ENCODE results near the gene CCDC39. TPM values are rescaled to one million over a fixed set of nuclear protein-coding genes. Genes with fewer than 3 reads are reported as not detected.

CCDC39 gene
- total RNA-seq (not detected), total RNA-seq (0 reads per million in 2 donors)

DNA sequence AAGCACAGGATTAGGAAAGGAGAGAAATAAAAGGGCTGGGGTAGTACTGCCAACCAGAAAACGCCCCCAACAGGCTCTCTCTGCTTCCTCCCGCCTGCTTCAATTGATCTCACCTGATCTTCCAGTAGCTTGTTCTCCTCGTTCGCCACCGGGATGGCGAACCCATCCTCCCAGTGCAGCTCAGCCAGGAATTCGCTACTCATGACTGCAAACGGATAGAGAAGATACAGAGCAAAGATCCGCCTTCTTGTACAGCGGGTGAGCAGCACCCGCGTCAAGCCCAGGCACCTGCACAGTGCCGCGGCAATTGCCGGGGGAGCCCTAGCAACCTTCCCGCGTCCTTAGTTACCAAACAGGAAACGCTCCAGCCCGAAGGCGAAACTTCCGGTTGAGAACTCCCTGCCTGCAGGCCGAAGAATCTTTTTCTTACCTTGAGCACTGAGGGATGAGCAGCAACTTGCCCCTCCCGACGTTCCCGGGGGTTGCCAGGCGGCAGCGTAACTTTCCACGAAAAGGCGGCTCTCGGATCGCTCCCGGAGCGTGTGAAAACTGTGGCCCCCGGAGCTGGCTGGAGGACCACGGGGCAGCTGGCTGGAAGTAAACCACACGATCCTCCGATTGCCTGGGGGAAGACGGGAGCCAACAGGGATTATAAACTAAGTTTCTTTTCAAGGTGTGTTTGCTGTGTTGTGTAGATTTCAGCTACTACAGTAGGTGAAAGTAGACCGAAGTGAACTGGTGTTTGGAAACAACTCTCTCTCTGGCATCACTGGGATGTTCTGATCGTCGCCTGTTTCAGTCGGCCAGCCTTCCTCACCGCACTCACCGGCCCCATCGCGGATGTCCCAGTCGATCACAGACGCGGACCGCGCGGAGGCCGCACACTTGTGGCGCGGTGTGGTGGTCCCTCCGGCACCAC lies at the start of gene CCDC39:
Gene CCDC39 (minus strand): TSS at position 312 of the 919 bp plus-strand sequence. CDS start 109 bp downstream, at position 203.
- peak; percentile 10 for DNase-seq
- Mint-ChIP-seq H3K4me1 (peaks cover 12% of the 10 kb centered on the region), H3K4me3 (peak within 1 kb of the TSS; percentile 94), H3K36me3 (ENCODE audit: low read depth) (no peaks in the 10 kb centered on the region), H3K27ac (peak within 1 kb of the TSS; percentile 88), H3K27me3 (peaks cover 44% of the 10 kb centered on the region)
- peak; percentile 82 for ATAC-seq
- no peaks in the 10 kb centered on the region for H3K9me3 ChIP-seq (ENCODE audit: control insufficient read depth, low read length, poor library complexity, severe bottlenecking)

DNA sequence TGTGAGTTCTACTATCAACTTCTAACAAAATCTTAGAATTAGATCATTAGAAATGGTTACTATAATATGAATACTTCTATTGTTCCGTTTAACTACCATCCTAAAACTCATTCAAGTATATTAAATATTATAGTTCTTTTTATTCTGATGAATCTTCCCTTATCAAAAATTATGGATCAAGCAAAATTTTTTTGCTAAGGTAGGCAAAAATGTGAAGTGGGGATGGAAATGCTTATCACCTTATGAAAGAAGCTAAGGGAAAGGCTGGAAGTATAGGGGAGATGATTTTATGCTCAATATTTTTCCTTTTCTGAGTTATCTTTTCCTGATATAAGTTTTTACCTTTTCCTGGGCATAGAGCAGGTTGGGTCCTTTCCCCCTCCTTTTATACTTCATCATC lies 40.7 kb upstream of the CCDC39 start:
- DNase-seq (no peak), ATAC-seq (no peak)
- Mint-ChIP-seq H3K27ac (no peak overlapping the region), H3K4me1 (no peaks in the 10 kb centered on the region), H3K36me3 (ENCODE audit: low read depth) (no peaks in the 10 kb centered on the region), H3K4me3 (no peak overlapping the region), H3K27me3 (no peaks in the 10 kb centered on the region)
- no peaks in the 10 kb centered on the region for H3K9me3 ChIP-seq (ENCODE audit: control insufficient read depth, low read length, poor library complexity, severe bottlenecking)

DNA sequence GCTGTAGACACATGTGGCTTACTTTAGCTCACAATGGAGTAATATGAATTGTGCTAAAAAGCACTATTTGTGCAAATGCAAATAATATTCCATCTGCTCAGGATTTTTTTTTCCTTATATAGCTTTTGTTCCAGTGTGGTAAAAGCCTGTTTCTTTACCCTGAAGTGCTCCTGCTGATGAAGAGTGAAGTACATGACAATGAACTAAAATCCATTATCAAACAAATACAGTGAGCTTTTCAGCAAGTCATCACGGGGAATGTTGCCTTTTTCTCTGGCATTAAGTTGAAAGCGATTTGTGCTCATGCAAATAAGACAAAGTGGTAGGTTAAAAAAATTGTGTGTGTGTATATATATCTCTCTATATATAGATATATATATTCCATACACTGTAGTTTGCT lies 28.6 kb upstream of the CCDC39 start:
- DNase-seq (no peak), ATAC-seq (no peak)
- Mint-ChIP-seq H3K4me3 (no peak overlapping the region), H3K4me1 (no peaks in the 10 kb centered on the region), H3K36me3 (ENCODE audit: low read depth) (no peaks in the 10 kb centered on the region), H3K27ac (no peak overlapping the region), H3K27me3 (peaks cover 7% of the 10 kb centered on the region)
- no peaks in the 10 kb centered on the region for H3K9me3 ChIP-seq (ENCODE audit: control insufficient read depth, low read length, poor library complexity, severe bottlenecking)

DNA sequence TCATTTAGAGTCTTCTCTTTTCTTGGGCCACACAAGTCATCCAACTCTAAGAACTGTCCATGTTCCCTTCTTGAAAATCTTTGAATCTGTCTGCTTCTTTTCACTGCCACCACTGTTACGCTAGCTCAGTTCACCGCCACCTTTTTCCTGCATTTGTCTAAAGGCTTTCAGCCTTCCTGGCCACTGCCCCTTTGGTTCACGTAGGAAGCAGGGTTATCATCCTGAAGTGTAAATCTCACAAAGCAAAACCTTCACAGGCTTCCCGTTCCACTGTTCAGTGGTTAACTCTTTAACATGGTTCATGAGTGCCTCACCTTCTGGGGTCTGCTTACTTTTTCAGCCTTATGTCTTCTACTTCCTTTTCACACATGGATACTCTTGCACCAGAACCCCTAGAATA lies 26.3 kb upstream of the CCDC39 start:
- DNase-seq = no peak
- no peaks in the 10 kb centered on the region for H3K4me1 Mint-ChIP-seq
- H3K27me3 Mint-ChIP-seq = peaks cover 23% of the 10 kb centered on the region
- no peaks in the 10 kb centered on the region for H3K36me3 Mint-ChIP-seq (ENCODE audit: low read depth)
- H3K4me3 Mint-ChIP-seq = no peak overlapping the region
- no peak for ATAC-seq
- H3K27ac Mint-ChIP-seq = no peak overlapping the region
- no peaks in the 10 kb centered on the region for H3K9me3 ChIP-seq (ENCODE audit: control insufficient read depth, low read length, poor library complexity, severe bottlenecking)

DNA sequence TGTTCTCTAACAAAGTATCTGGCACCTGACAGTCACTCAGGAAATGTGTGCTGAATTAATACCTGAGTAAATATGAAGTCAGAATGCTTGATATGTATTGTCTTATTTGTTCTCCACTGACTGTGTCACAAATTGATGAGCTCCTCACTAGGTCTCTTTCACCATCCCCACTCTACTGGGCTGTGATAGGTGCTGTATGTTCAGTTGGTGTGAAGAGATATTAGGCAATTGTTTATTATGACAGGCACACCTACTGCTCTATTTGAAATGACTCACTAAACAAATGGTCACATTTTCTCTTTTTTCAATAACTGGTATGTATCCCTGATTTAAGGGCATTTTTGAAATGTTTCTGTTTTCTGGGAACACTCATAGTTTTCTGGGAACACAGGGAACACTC lies 25.2 kb upstream of the CCDC39 start:
- Mint-ChIP-seq H3K27ac (no peak overlapping the region), H3K27me3 (peaks cover 34% of the 10 kb centered on the region), H3K36me3 (ENCODE audit: low read depth) (no peaks in the 10 kb centered on the region), H3K4me1 (no peaks in the 10 kb centered on the region), H3K4me3 (no peak overlapping the region)
- no peak for ATAC-seq
- no peaks in the 10 kb centered on the region for H3K9me3 ChIP-seq (ENCODE audit: control insufficient read depth, low read length, poor library complexity, severe bottlenecking)
- no peak for DNase-seq

DNA sequence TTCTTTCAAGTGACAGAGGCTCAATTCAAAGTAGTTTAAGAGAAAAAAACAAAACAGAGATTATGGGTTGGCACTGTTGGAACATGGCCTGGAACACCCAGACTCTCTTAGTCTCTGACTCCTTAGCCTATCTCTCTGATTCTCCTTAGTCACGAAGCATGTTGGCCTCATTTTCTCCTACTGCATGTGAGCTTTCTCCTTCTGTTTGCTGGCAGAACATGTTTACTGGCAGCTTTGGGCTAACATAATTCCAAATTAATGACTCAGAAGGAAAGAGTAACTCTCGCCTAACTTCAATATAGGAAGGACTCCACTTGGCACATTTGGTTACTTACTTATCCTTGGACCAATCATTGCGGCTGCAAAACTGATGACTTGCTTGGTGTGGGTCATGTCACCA lies 21.7 kb upstream of the CCDC39 start:
- no peak for DNase-seq

DNA sequence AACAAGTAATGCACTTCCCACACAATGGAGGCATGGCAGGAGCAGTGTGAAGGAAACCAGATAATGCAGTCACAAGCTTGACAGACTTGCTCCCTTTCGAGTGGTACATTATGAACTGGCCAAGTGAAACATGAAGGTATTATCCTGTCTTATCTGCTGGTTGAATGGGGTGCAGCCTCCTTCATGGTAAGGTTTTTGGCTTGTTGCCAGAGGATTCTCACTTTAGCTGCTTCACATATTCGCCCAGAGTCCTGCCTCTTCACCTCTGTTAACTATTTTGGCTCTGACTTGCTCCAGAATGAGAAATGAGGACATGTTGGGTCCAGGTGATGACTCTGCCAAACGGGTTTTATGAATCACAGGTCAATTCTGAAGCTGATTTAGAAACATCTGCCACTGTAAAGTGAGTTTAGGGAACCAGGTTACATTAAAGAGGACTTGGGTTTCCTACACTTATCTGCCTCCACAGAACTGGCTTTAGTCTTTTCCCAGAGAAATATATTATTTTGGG lies 19.5 kb upstream of the CCDC39 start:
- Mint-ChIP-seq H3K36me3 (ENCODE audit: low read depth) (no peaks in the 10 kb centered on the region), H3K27me3 (peaks cover 55% of the 10 kb centered on the region), H3K4me3 (no peak overlapping the region)

More for the DNA sequence above, 21.7 kb upstream of the CCDC39 start:
- H3K27ac Mint-ChIP-seq = no peak overlapping the region
- no peaks in the 10 kb centered on the region for H3K9me3 ChIP-seq (ENCODE audit: control insufficient read depth, low read length, poor library complexity, severe bottlenecking)
- ATAC-seq = no peak
- H3K4me1 Mint-ChIP-seq = no peaks in the 10 kb centered on the region
- no peak overlapping the region for H3K4me3 Mint-ChIP-seq
- H3K36me3 Mint-ChIP-seq (ENCODE audit: low read depth) = no peaks in the 10 kb centered on the region
- peaks cover 40% of the 10 kb centered on the region for H3K27me3 Mint-ChIP-seq

DNA sequence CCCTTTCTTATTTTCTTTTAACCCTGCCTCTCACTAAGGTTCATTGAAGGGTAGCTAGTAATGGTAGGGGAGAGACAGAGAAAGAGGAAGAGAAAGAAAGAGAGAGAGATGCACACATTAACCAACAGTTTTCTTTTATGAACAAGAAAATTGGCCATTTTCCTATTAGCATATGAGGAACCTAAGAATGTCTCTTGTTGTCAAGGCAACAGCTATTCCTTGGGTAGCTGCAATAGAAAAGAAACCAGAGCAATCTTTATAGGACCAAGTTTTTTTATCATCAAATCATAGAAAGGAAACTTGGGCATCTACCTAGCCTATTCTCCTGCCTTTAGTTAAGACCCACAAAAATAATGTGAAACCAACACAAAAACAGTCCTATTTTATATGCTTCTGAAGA lies 15.0 kb upstream of the CCDC39 start:
- H3K9me3 ChIP-seq (ENCODE audit: control insufficient read depth, low read length, poor library complexity, severe bottlenecking) = no peaks in the 10 kb centered on the region
- no peak overlapping the region for H3K27ac Mint-ChIP-seq
- no peak overlapping the region for H3K4me3 Mint-ChIP-seq
- no peak for ATAC-seq
- DNase-seq = no peak
- H3K36me3 Mint-ChIP-seq (ENCODE audit: low read depth) = no peaks in the 10 kb centered on the region
- H3K4me1 Mint-ChIP-seq = no peaks in the 10 kb centered on the region
- peaks cover 40% of the 10 kb centered on the region for H3K27me3 Mint-ChIP-seq

More for the DNA sequence above, 19.5 kb upstream of the CCDC39 start:
- ATAC-seq (no peak), DNase-seq (no peak)
- H3K9me3 ChIP-seq (ENCODE audit: control insufficient read depth, low read length, poor library complexity, severe bottlenecking) = no peaks in the 10 kb centered on the region
- H3K4me1 Mint-ChIP-seq = no peaks in the 10 kb centered on the region
- no peak overlapping the region for H3K27ac Mint-ChIP-seq

DNA sequence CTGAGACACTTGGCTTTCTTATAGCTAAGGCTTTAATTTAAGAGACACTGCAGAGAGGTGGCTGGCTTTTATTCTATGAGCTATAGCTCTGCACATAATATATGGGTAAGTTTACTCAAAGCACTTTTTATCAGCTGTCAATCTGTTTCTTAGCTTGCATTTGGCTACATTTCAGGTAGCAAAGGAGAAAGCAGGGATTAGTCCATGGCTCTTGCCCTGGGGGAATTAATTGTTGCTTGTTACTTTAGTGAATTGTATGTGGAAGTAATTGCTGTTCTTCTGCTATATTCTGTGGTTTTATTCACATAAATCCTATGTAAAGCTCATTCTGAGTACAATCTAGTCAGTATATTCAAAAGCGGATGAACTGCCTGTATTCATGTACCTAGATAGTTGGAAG lies 14.4 kb upstream of the CCDC39 start:
- no peak overlapping the region for H3K27ac Mint-ChIP-seq
- no peaks in the 10 kb centered on the region for H3K9me3 ChIP-seq (ENCODE audit: control insufficient read depth, low read length, poor library complexity, severe bottlenecking)
- no peak for ATAC-seq
- peaks cover 43% of the 10 kb centered on the region for H3K27me3 Mint-ChIP-seq
- no peak for DNase-seq
- no peaks in the 10 kb centered on the region for H3K36me3 Mint-ChIP-seq (ENCODE audit: low read depth)
- no peak overlapping the region for H3K4me3 Mint-ChIP-seq
- H3K4me1 Mint-ChIP-seq = no peaks in the 10 kb centered on the region

DNA sequence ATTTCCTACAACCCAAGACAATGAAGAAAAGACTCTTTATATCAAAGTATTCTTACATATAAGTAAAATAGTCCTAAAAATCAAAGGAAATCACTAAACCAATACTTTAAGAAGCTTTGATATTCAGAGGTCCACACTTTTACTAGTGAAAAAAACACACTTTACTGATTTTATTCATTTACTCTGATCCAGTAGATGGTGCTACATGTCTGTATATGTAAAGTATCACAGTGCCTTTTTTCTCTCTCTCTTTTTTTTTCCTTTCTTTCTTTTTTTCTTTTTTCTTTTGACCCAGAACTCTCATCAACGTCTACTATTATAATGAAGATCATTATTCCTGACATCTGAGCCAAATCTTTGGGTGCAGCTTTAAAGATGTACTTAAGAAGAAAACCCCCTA lies 10.8 kb upstream of the CCDC39 start:
- Mint-ChIP-seq H3K4me3 (no peak overlapping the region), H3K36me3 (ENCODE audit: low read depth) (peaks cover 2% of the 10 kb centered on the region), H3K27me3 (peaks cover 58% of the 10 kb centered on the region), H3K4me1 (no peaks in the 10 kb centered on the region), H3K27ac (no peak overlapping the region)
- ATAC-seq = no peak
- no peaks in the 10 kb centered on the region for H3K9me3 ChIP-seq (ENCODE audit: control insufficient read depth, low read length, poor library complexity, severe bottlenecking)
- DNase-seq = no peak

DNA sequence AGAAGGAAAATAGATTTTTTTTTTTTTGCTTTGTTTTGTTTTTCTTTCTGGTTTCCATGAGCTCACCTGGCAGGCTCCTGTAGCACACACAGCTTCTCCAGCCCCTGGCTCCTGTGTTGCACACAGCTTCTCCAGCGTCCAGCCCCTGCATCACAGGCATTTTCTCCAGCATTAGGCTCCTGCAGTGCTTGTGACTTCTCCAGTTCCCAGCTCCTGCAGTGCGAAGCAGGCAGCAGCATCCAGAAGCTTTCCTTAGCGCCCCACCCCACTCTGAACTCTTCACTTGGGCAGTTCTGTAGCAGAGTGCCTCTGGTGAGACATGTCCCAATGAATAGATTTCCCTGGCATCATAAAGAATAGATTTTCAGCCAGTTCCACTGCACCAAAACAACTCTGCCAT lies 5.5 kb upstream of the CCDC39 start:
- no peak for DNase-seq
- ATAC-seq = no peak
- Mint-ChIP-seq H3K36me3 (ENCODE audit: low read depth) (peaks cover 2% of the 10 kb centered on the region), H3K27me3 (peaks cover 38% of the 10 kb centered on the region), H3K4me1 (peaks cover 3% of the 10 kb centered on the region), H3K4me3 (no peak overlapping the region), H3K27ac (no peak overlapping the region)
- H3K9me3 ChIP-seq (ENCODE audit: control insufficient read depth, low read length, poor library complexity, severe bottlenecking) = no peaks in the 10 kb centered on the region

DNA sequence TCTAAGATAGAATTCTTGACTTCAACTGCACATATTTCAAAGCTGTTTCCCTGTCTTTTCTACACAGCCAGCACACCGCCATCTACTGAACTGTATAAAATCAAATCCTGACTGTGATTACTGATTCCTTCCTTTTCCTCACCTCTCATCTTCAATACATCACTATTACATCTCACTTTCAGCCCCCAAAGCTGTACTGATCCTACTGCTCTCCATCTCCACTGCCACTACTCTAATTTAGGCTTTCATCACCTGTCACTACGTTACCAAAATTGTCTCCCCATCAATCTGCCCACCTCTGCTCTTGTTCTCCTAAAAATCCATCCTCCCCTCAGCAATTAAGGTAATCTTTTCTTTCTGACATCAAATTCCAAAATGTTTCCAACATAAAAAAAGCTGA lies 4.5 kb upstream of the CCDC39 start:
- H3K36me3 Mint-ChIP-seq (ENCODE audit: low read depth) = peaks cover 2% of the 10 kb centered on the region
- peaks cover 41% of the 10 kb centered on the region for H3K27me3 Mint-ChIP-seq
- no peaks in the 10 kb centered on the region for H3K9me3 ChIP-seq (ENCODE audit: control insufficient read depth, low read length, poor library complexity, severe bottlenecking)
- H3K4me1 Mint-ChIP-seq = peaks cover 9% of the 10 kb centered on the region
- no peak overlapping the region for H3K4me3 Mint-ChIP-seq
- ATAC-seq (no peak), DNase-seq (no peak)
- no peak overlapping the region for H3K27ac Mint-ChIP-seq

DNA sequence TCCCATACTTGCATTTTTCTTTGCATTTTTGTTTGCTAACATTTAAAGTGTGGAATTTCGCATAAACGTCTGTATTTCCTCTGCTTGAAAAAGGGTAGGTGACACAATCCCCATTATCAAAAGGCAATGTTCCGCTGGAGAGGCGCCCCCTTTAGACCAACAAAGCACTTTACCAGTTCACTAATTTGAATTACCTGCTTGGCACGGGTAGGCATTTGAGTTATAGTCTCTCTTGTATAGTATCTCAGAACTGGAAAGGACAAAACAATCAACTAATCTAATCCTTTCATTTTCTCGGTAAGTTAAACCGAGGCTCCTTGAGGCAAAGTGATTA lies 775 bp upstream of the CCDC39 start:
- Mint-ChIP-seq H3K27ac (peak overlapping the region; percentile 88), H3K4me1 (peaks cover 12% of the 10 kb centered on the region), H3K4me3 (peak overlapping the region; percentile 94), H3K36me3 (ENCODE audit: low read depth) (no peaks in the 10 kb centered on the region), H3K27me3 (peaks cover 38% of the 10 kb centered on the region)
- ATAC-seq (peak; percentile 61), DNase-seq (no peak)
- H3K9me3 ChIP-seq (ENCODE audit: control insufficient read depth, low read length, poor library complexity, severe bottlenecking) = no peaks in the 10 kb centered on the region

DNA sequence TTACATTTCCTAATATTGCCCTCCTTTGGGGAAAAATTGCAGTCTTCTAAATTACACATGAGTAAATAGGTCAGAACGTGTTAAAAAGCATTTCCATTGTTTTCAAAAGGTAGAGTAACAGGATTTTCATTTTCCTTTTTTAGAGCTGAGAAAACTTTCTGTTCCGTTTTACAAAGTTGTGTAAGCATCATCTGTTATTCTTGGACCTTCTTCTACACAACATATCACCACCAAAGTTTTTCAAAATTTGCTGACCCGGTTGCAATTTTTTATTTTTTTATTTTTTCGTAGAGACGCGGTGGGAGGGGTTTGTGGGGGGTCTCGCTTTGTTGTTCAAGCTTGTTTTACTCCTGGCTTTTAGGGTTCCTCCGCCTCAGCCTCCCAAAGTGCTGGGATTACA lies 1.1 kb downstream of the CCDC39 start:
- Mint-ChIP-seq H3K27me3 (peaks cover 46% of the 10 kb centered on the region), H3K4me1 (peaks cover 12% of the 10 kb centered on the region), H3K4me3 (no peak overlapping the region), H3K36me3 (ENCODE audit: low read depth) (no peaks in the 10 kb centered on the region), H3K27ac (peak overlapping the region; percentile 88)
- H3K9me3 ChIP-seq (ENCODE audit: control insufficient read depth, low read length, poor library complexity, severe bottlenecking) = no peaks in the 10 kb centered on the region
- DNase-seq (no peak), ATAC-seq (no peak)

Measured in T-helper 17 cell (primary cell).